ENCODE results near the gene RBM38.
A peak's percentile ranks its signal among the peaks of the same experiment; 100 is the strongest.
"Not testable (repeated sequence)": the region's sequence is repeated elsewhere in the genome, so short reads cannot be mapped to it uniquely, and the experiment has no call there.

The RBM38 gene

GRCh38 chr20:57421253-57422220 is 30.3 kb downstream of the RBM38 start:
- no peak for ATAC-seq

- ATAC-seq, result no peak
Observed at GRCh38 chr20:57422254-57422653, 31.1 kb downstream of the RBM38 start.

- ATAC-seq, result no peak
Observed at GRCh38 chr20:57425150-57426013, 34.2 kb downstream of the RBM38 start.

- ATAC-seq, result no peak
Observed at GRCh38 chr20:57426271-57426689, 35.1 kb downstream of the RBM38 start.

GRCh38 chr20:57426831-57427230 is 35.6 kb downstream of the RBM38 start:
- no peak for ATAC-seq

GRCh38 chr20:57428324-57429158 is 37.3 kb downstream of the RBM38 start:
- no peak for ATAC-seq

- ATAC-seq, result no peak
Observed at GRCh38 chr20:57429159-57429496, 37.9 kb downstream of the RBM38 start.

- no peak for ATAC-seq
Observed at GRCh38 chr20:57429580-57430200, 38.5 kb downstream of the RBM38 start.

- not testable (repeated sequence) for ATAC-seq
Observed at GRCh38 chr20:57430201-57430596, 39.0 kb downstream of the RBM38 start.

GRCh38 chr20:57431539-57431835 is 40.3 kb downstream of the RBM38 start:
- ATAC-seq, result no peak

GRCh38 chr20:57432480-57432861 is 41.3 kb downstream of the RBM38 start:
- no peak for ATAC-seq

GRCh38 chr20:57432862-57433491 is 41.8 kb downstream of the RBM38 start:
- peak; percentile 91 to 93 for ATAC-seq

GRCh38 chr20:57433657-57434389 is 42.6 kb downstream of the RBM38 start:
- peak; percentile 57 to 60 for ATAC-seq

- ATAC-seq, result no peak
Observed at GRCh38 chr20:57434390-57434700, 43.1 kb downstream of the RBM38 start.

GRCh38 chr20:57435105-57435497 is 43.9 kb downstream of the RBM38 start:
- ATAC-seq, result no peak

GRCh38 chr20:57435498-57436222 is 44.5 kb downstream of the RBM38 start:
- ATAC-seq, result no peak

- ATAC-seq, result no peak
Observed at GRCh38 chr20:57436223-57436545, 45.0 kb downstream of the RBM38 start.

- no peak for ATAC-seq
Observed at GRCh38 chr20:57437267-57437666, 46.1 kb downstream of the RBM38 start.

- ATAC-seq, result no peak
Observed at GRCh38 chr20:57437672-57438330, 46.6 kb downstream of the RBM38 start.

- ATAC-seq, result no peak
Observed at GRCh38 chr20:57438552-57438951, 47.4 kb downstream of the RBM38 start.
